ENCODE measurements around the gene S100B.

The S100B gene

GRCh38 chr21:46562472-46562871, 42.4 kb downstream of the S100B start:
- DNase-seq (ENCODE audit: extremely low read depth in 1 of 2, low read depth in 1 of 2): no peak

- no peak for DNase-seq (ENCODE audit: extremely low read depth in 1 of 2, low read depth in 1 of 2)
Measured at GRCh38 chr21:46561445-46562090, 43.3 kb downstream of the S100B start.

- no peak for DNase-seq (ENCODE audit: extremely low read depth in 1 of 2, low read depth in 1 of 2)
Measured at GRCh38 chr21:46560568-46561444, 44.1 kb downstream of the S100B start.

GRCh38 chr21:46559291-46559983, 45.4 kb downstream of the S100B start:
- DNase-seq (ENCODE audit: extremely low read depth in 1 of 2, low read depth in 1 of 2): peak in 1 of 2 donors; percentile 34

GRCh38 chr21:46557919-46558392, 46.9 kb downstream of the S100B start:
- no peak for DNase-seq (ENCODE audit: extremely low read depth in 1 of 2, low read depth in 1 of 2)

- no peak for DNase-seq (ENCODE audit: extremely low read depth in 1 of 2, low read depth in 1 of 2)
Measured at GRCh38 chr21:46557469-46557868, 47.4 kb downstream of the S100B start.

GRCh38 chr21:46556802-46557201, 48.1 kb downstream of the S100B start:
- DNase-seq (ENCODE audit: extremely low read depth in 1 of 2, low read depth in 1 of 2): no peak

- no peak for DNase-seq (ENCODE audit: extremely low read depth in 1 of 2, low read depth in 1 of 2)
Measured at GRCh38 chr21:46555678-46556077, 49.2 kb downstream of the S100B start.

- DNase-seq (ENCODE audit: extremely low read depth in 1 of 2, low read depth in 1 of 2): no peak
Measured at GRCh38 chr21:46555225-46555617, 49.7 kb downstream of the S100B start.

- no peak for DNase-seq (ENCODE audit: extremely low read depth in 1 of 2, low read depth in 1 of 2)
Measured at GRCh38 chr21:46554431-46555224, 50.3 kb downstream of the S100B start.

- no peak for DNase-seq (ENCODE audit: extremely low read depth in 1 of 2, low read depth in 1 of 2)
Measured at GRCh38 chr21:46553993-46554392, 50.9 kb downstream of the S100B start.

- DNase-seq (ENCODE audit: extremely low read depth in 1 of 2, low read depth in 1 of 2): no peak
Measured at GRCh38 chr21:46552865-46553379, 52.0 kb downstream of the S100B start.

- DNase-seq (ENCODE audit: extremely low read depth in 1 of 2, low read depth in 1 of 2): no peak
Measured at GRCh38 chr21:46552274-46552673, 52.6 kb downstream of the S100B start.

- peak in 1 of 2 donors; percentile 28 for DNase-seq (ENCODE audit: extremely low read depth in 1 of 2, low read depth in 1 of 2)
Measured at GRCh38 chr21:46551636-46552241, 53.1 kb downstream of the S100B start.

GRCh38 chr21:46550116-46550941, 54.6 kb downstream of the S100B start:
- peak; percentile 26 to 69 for DNase-seq (ENCODE audit: extremely low read depth in 1 of 2, low read depth in 1 of 2)

GRCh38 chr21:46549650-46550049, 55.2 kb downstream of the S100B start:
- DNase-seq (ENCODE audit: extremely low read depth in 1 of 2, low read depth in 1 of 2): no peak
